Measurements from ENCODE around the gene NCOR1. TPM values are rescaled to one million over a fixed set of nuclear protein-coding genes. Genes with fewer than 3 reads are reported as not detected.

NCOR1 gene
- polyA plus RNA-seq, 3 donors, result 23.2 to 47.0 (median 37.9) TPM

DNA sequence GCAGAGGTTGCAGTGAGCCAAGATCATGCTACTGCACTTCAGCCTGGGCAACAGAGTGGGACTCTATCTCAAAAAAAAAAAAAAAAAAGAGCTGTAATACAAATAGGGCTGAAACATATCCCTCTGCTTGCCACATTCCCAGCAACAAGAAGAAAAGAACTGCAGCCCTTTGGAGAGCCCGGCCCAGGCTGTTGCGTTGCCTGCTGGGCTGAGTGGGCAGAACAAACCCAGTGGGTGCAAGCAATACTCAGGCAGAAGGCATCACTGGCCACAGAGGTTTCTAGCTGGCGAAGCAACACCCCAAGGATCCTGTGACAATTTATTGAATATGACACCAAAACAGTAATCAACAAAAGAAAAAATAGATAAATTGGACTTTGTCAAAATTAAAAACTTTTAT is 45.7 kb upstream of the NCOR1 start:
- Mint-ChIP-seq H3K9me3 (peaks cover 2 to 10% (median 6%) of the 10 kb centered on the region in 7 donors), H3K4me3 (no peak overlapping the region), H3K27ac (peak overlapping the region in 1 of 7 donors; percentile 45), H3K36me3 (peaks cover 0 to 13% of the 10 kb centered on the region in 2 donors), H3K27me3 (ENCODE audit: low read depth in 3 of 3) (peaks cover 0 to 1% (median 0%) of the 10 kb centered on the region in 3 donors), H3K4me1 (peaks cover 7% of the 10 kb centered on the region)
- Histone ChIP-seq H4K20me1 (ENCODE audit: insufficient read depth, low read length) (no peaks in the 10 kb centered on the region), H3K4me3 (replicated peaks in 1 of 3; ENCODE audit: low read depth in 2 of 3, low read length in 3 of 3) (no peak overlapping the region), H3K9ac (ENCODE audit: insufficient read depth, low read length, poor library complexity, severe bottlenecking) (no peak overlapping the region), H3K9me3 (replicated peaks in 1 of 2; ENCODE audit: control insufficient read depth in 1 of 2, insufficient read depth in 1 of 2, low read length in 2 of 2) (peaks cover 0 to 7% of the 10 kb centered on the region in 2 donors), H2AFZ (ENCODE audit: insufficient read depth, low read depth, low read length, poor library complexity, severe bottlenecking) (no peak overlapping the region), H3K36me3 (replicated peaks in 1 of 2; ENCODE audit: control insufficient read depth in 1 of 2, insufficient read depth in 2 of 2, low read length in 2 of 2) (no peaks in the 10 kb centered on the region), H3K27ac (ENCODE audit: low read depth in 1 of 2, low read length in 2 of 2) (no peak overlapping the region), H3K79me2 (ENCODE audit: insufficient read depth, low read length) (no peaks in the 10 kb centered on the region), H3K27me3 (ENCODE audit: control insufficient read depth in 2 of 2, insufficient read depth in 2 of 2, low read length in 2 of 2) (no peaks in the 10 kb centered on the region), H3K4me1 (ENCODE audit: control insufficient read depth in 1 of 2, insufficient read depth in 2 of 2, low read length in 2 of 2) (no peaks in the 10 kb centered on the region), H3K4me2 (replicated peaks; ENCODE audit: extremely low read depth, low read length, poor library complexity, severe bottlenecking) (no peak overlapping the region)
- TF ChIP-seq, protein P1, sequence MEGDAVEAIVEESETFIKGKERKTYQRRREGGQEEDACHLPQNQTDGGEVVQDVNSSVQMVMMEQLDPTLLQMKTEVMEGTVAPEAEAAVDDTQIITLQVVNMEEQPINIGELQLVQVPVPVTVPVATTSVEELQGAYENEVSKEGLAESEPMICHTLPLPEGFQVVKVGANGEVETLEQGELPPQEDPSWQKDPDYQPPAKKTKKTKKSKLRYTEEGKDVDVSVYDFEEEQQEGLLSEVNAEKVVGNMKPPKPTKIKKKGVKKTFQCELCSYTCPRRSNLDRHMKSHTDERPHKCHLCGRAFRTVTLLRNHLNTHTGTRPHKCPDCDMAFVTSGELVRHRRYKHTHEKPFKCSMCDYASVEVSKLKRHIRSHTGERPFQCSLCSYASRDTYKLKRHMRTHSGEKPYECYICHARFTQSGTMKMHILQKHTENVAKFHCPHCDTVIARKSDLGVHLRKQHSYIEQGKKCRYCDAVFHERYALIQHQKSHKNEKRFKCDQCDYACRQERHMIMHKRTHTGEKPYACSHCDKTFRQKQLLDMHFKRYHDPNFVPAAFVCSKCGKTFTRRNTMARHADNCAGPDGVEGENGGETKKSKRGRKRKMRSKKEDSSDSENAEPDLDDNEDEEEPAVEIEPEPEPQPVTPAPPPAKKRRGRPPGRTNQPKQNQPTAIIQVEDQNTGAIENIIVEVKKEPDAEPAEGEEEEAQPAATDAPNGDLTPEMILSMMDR (IDR thresholded peaks at IDR 0.05), result no peak
- WGBS (ENCODE audit: insufficient coverage), result 90% methylated on average over 2 of the region's 3 CpGs
- intact Hi-C loops (cut with micrococcal nuclease), result no loop called here
- DNase-seq, result no peak

DNA sequence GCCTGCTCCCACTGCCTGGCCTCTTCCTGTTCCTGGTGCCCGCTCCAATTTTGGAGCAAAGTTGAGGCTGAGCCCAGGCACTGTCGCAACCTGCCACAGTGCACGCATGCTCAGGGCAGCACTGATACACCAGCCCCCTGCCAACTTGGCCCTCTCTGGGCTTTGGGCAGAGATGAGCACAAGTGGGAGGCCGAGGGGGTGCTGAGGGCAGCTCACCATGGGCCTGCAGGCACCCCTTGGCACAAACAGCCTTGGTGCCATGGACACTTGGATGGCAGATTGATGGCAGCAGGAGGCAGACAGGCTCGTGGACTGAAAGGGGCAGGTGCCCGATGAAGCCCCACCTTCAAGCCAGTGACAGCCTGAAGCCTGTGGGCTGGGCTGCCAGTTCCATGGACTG is 44.6 kb upstream of the NCOR1 start:
- H3K9ac ChIP-seq (ENCODE audit: insufficient read depth, low read length, poor library complexity, severe bottlenecking), result no peak overlapping the region
- H3K4me1 ChIP-seq (ENCODE audit: control insufficient read depth in 1 of 2, insufficient read depth in 2 of 2, low read length in 2 of 2), result peaks cover 10% of the 10 kb centered on the region in 2 donors
- no peaks in the 10 kb centered on the region for H3K36me3 ChIP-seq (replicated peaks in 1 of 2; ENCODE audit: control insufficient read depth in 1 of 2, insufficient read depth in 2 of 2, low read length in 2 of 2)
- TF ChIP-seq, protein P1 (IDR thresholded peaks at IDR 0.05), result no peak
- DNase-seq, result no peak
- no peak overlapping the region for H3K27ac ChIP-seq (ENCODE audit: low read depth in 1 of 2, low read length in 2 of 2)
- Mint-ChIP-seq H3K36me3 (peaks cover 0 to 10% of the 10 kb centered on the region in 2 donors), H3K27me3 (ENCODE audit: low read depth in 3 of 3) (no peaks in the 10 kb centered on the region), H3K4me3 (no peak overlapping the region), H3K9me3 (peaks cover 2 to 10% (median 6%) of the 10 kb centered on the region in 7 donors), H3K27ac (no peak overlapping the region), H3K4me1 (peaks cover 18% of the 10 kb centered on the region)
- H3K79me2 ChIP-seq (ENCODE audit: insufficient read depth, low read length), result no peaks in the 10 kb centered on the region
- intact Hi-C loops (cut with micrococcal nuclease), result no loop called here
- no peak overlapping the region for H2AFZ ChIP-seq (ENCODE audit: insufficient read depth, low read depth, low read length, poor library complexity, severe bottlenecking)
- peaks cover 0 to 7% of the 10 kb centered on the region in 2 donors for H3K9me3 ChIP-seq (replicated peaks in 1 of 2; ENCODE audit: control insufficient read depth in 1 of 2, insufficient read depth in 1 of 2, low read length in 2 of 2)
- H4K20me1 ChIP-seq (ENCODE audit: insufficient read depth, low read length), result no peaks in the 10 kb centered on the region
- H3K4me3 ChIP-seq (replicated peaks in 1 of 3; ENCODE audit: low read depth in 2 of 3, low read length in 3 of 3), result no peak overlapping the region
- 73% methylated on average over 5 of the region's 6 CpGs for WGBS (ENCODE audit: insufficient coverage)
- no peaks in the 10 kb centered on the region for H3K27me3 ChIP-seq (ENCODE audit: control insufficient read depth in 2 of 2, insufficient read depth in 2 of 2, low read length in 2 of 2)
- no peak overlapping the region for H3K4me2 ChIP-seq (replicated peaks; ENCODE audit: extremely low read depth, low read length, poor library complexity, severe bottlenecking)

Measured in CD14-positive monocyte (primary cell).